Activated CD8-positive, alpha-beta memory T cell treated with anti-CD3 and anti-CD28 coated beads, Interleukin-2, amount 50 U/mL, for 1 hour (primary cell): ENCODE measurements around the gene PRKAR1B.

Source experiments
- DNase-seq: peaks from one replicate; pipeline ENCODE4 v3.0.0-alpha.2; 2020; ENCODE audit errors: extremely low read depth

The PRKAR1B gene

GRCh38 chr7:603152-603951, 123.7 kb downstream of the PRKAR1B start:
- no peak for DNase-seq

- no peak for DNase-seq
These were observed 124.5 kb downstream of the PRKAR1B start for GRCh38 chr7:602341-603141.

GRCh38 chr7:601595-602340, 125.3 kb downstream of the PRKAR1B start:
- DNase-seq, result no peak

- no peak for DNase-seq
These were observed 126.0 kb downstream of the PRKAR1B start for GRCh38 chr7:601036-601594.

GRCh38 chr7:600149-601035, 126.7 kb downstream of the PRKAR1B start:
- no peak for DNase-seq

GRCh38 chr7:598899-599298, 128.2 kb downstream of the PRKAR1B start:
- no peak for DNase-seq

- DNase-seq, result no peak
These were observed 129.5 kb downstream of the PRKAR1B start for GRCh38 chr7:597348-598178.

GRCh38 chr7:596819-597182, 130.3 kb downstream of the PRKAR1B start:
- DNase-seq, result no peak

GRCh38 chr7:596071-596818, 130.8 kb downstream of the PRKAR1B start:
- DNase-seq, result no peak

- DNase-seq, result no peak
These were observed 131.5 kb downstream of the PRKAR1B start for GRCh38 chr7:595621-596010.

GRCh38 chr7:594920-595620, 132.0 kb downstream of the PRKAR1B start:
- DNase-seq, result no peak

GRCh38 chr7:594212-594913, 132.7 kb downstream of the PRKAR1B start:
- DNase-seq, result no peak

- no peak for DNase-seq
These were observed 133.6 kb downstream of the PRKAR1B start for GRCh38 chr7:593324-594115.

GRCh38 chr7:591856-592628, 135.0 kb downstream of the PRKAR1B start:
- DNase-seq, result no peak

GRCh38 chr7:590731-591551, 136.1 kb downstream of the PRKAR1B start:
- DNase-seq, result no peak
